Activated CD4-positive, alpha-beta memory T cell treated with anti-CD3 and anti-CD28 coated beads for 36 hours (primary cell): ENCODE results near the gene SLC5A10. TPM values are rescaled to one million over a fixed set of nuclear protein-coding genes. Genes with fewer than 3 reads are reported as not detected.
A peak's percentile ranks its signal among the peaks of the same experiment; 100 is the strongest.
"Not testable (repeated sequence)": the region's sequence is repeated elsewhere in the genome, so short reads cannot be mapped to it uniquely, and the experiment has no call there.

Experiments
- CTCF ChIA-PET: fragments of 350-600 bp; sonication (Branson Sonifier 250); formaldehyde crosslinking; loops from one replicate; lab custom pipeline; 2021; ENCODE audit warnings: antibody characterized with exemption, inconsistent platforms; lab: Charles Lee
- POLR2A ChIA-PET: fragments of 350-600 bp; sonication (Branson Sonifier 250); formaldehyde crosslinking; loops from one replicate; lab custom pipeline; 2021; ENCODE audit warnings: antibody characterized with exemption; lab: Charles Lee
- DNase-seq: peaks from one replicate; pipeline ENCODE4 v3.0.0-alpha.2; 2020
- H3K27ac Mint-ChIP-seq: one replicate; pipeline ENCODE4 v1.8.0; 2021; ENCODE audit warnings: mixed read lengths
- H3K27me3 Mint-ChIP-seq: one replicate; pipeline ENCODE4 v1.8.0; 2021; ENCODE audit warnings: mixed read lengths
- H3K36me3 Mint-ChIP-seq: one replicate; pipeline ENCODE4 v1.8.0; 2021; ENCODE audit warnings: mixed read lengths
- H3K4me1 Mint-ChIP-seq: one replicate; pipeline ENCODE4 v1.8.0; 2021; ENCODE audit warnings: low read depth, mixed read lengths
- H3K4me3 Mint-ChIP-seq: one replicate; pipeline ENCODE4 v1.8.0; 2021; ENCODE audit warnings: mild to moderate bottlenecking, mixed read lengths
- H3K9me3 Mint-ChIP-seq: one replicate; pipeline ENCODE4 v1.8.0; 2021; ENCODE audit warnings: mixed read lengths
- intact Hi-C: fragments of 100-400 bp; cut with micrococcal nuclease; formaldehyde crosslinking; loops from one replicate; pipeline ENCODE4 v1.15.1; 2023
- total RNA-seq, 2 experiments: library from RNA; stranded (reverse); gene quantifications; one replicate each; pipeline ENCODE4 v1.2.3, GENCODE V29; 2021

The SLC5A10 gene
- total RNA-seq, 2 experiments from 2014 or later: not detected

- POLR2A ChIA-PET, CTCF ChIA-PET, DNase-seq, H3K9me3 Mint-ChIP-seq, H3K4me1 Mint-ChIP-seq, H3K27me3 Mint-ChIP-seq, H3K36me3 Mint-ChIP-seq, H3K4me3 Mint-ChIP-seq, H3K27ac Mint-ChIP-seq, intact Hi-C loops: not testable (repeated sequence)
Measured at GRCh38 chr17:19030771-19031449, 78.9 kb downstream of the SLC5A10 start.

- H3K4me3 Mint-ChIP-seq, intact Hi-C loops, H3K27ac Mint-ChIP-seq, POLR2A ChIA-PET, CTCF ChIA-PET, H3K27me3 Mint-ChIP-seq, H3K4me1 Mint-ChIP-seq, H3K36me3 Mint-ChIP-seq, H3K9me3 Mint-ChIP-seq: not testable (repeated sequence)
- peak; percentile 68 for DNase-seq
Measured at GRCh38 chr17:19031729-19032128, 79.8 kb downstream of the SLC5A10 start.

GRCh38 chr17:19032377-19032988 is 80.5 kb downstream of the SLC5A10 start:
- DNase-seq, intact Hi-C loops, H3K4me1 Mint-ChIP-seq, H3K27me3 Mint-ChIP-seq, POLR2A ChIA-PET, H3K4me3 Mint-ChIP-seq, H3K9me3 Mint-ChIP-seq, H3K36me3 Mint-ChIP-seq, CTCF ChIA-PET, H3K27ac Mint-ChIP-seq: not testable (repeated sequence)

- H3K9me3 Mint-ChIP-seq, H3K36me3 Mint-ChIP-seq, CTCF ChIA-PET, intact Hi-C loops, H3K27me3 Mint-ChIP-seq, H3K4me3 Mint-ChIP-seq, H3K4me1 Mint-ChIP-seq, H3K27ac Mint-ChIP-seq, DNase-seq, POLR2A ChIA-PET: not testable (repeated sequence)
Measured at GRCh38 chr17:19036186-19036585, 84.2 kb downstream of the SLC5A10 start.

GRCh38 chr17:19037547-19037946 is 85.6 kb downstream of the SLC5A10 start:
- H3K4me1 Mint-ChIP-seq, H3K27ac Mint-ChIP-seq, POLR2A ChIA-PET: not testable (repeated sequence)

GRCh38 chr17:19038007-19038406 is 86.0 kb downstream of the SLC5A10 start:
- intact Hi-C loops, H3K9me3 Mint-ChIP-seq, H3K36me3 Mint-ChIP-seq, DNase-seq, H3K4me1 Mint-ChIP-seq, H3K4me3 Mint-ChIP-seq, H3K27me3 Mint-ChIP-seq, H3K27ac Mint-ChIP-seq, POLR2A ChIA-PET, CTCF ChIA-PET: not testable (repeated sequence)

More at GRCh38 chr17:19037547-19037946, 85.6 kb downstream of the SLC5A10 start:
- CTCF ChIA-PET, H3K9me3 Mint-ChIP-seq, H3K36me3 Mint-ChIP-seq, intact Hi-C loops, DNase-seq, H3K4me3 Mint-ChIP-seq, H3K27me3 Mint-ChIP-seq: not testable (repeated sequence)

GRCh38 chr17:19038730-19039129 is 86.8 kb downstream of the SLC5A10 start:
- H3K27ac Mint-ChIP-seq, H3K9me3 Mint-ChIP-seq, intact Hi-C loops, H3K27me3 Mint-ChIP-seq, H3K4me1 Mint-ChIP-seq, DNase-seq, H3K36me3 Mint-ChIP-seq, POLR2A ChIA-PET, CTCF ChIA-PET, H3K4me3 Mint-ChIP-seq: not testable (repeated sequence)

- POLR2A ChIA-PET, H3K4me1 Mint-ChIP-seq: not testable (repeated sequence)
Measured at GRCh38 chr17:19040350-19040749, 88.4 kb downstream of the SLC5A10 start.

GRCh38 chr17:19041871-19042270 is 89.9 kb downstream of the SLC5A10 start:
- H3K27ac Mint-ChIP-seq, intact Hi-C loops, H3K27me3 Mint-ChIP-seq, H3K36me3 Mint-ChIP-seq, POLR2A ChIA-PET, H3K4me3 Mint-ChIP-seq, H3K9me3 Mint-ChIP-seq, CTCF ChIA-PET, H3K4me1 Mint-ChIP-seq: not testable (repeated sequence)
- peak; percentile 1 for DNase-seq

More at GRCh38 chr17:19040350-19040749, 88.4 kb downstream of the SLC5A10 start:
- H3K9me3 Mint-ChIP-seq, H3K27me3 Mint-ChIP-seq, H3K36me3 Mint-ChIP-seq, CTCF ChIA-PET, intact Hi-C loops, H3K4me3 Mint-ChIP-seq, DNase-seq: not testable (repeated sequence)
- H3K27ac Mint-ChIP-seq: peak overlapping the region; percentile 50

- H3K9me3 Mint-ChIP-seq, intact Hi-C loops, H3K27me3 Mint-ChIP-seq, DNase-seq, H3K4me3 Mint-ChIP-seq, CTCF ChIA-PET, H3K36me3 Mint-ChIP-seq, POLR2A ChIA-PET, H3K27ac Mint-ChIP-seq, H3K4me1 Mint-ChIP-seq: not testable (repeated sequence)
Measured at GRCh38 chr17:19042369-19042768, 90.4 kb downstream of the SLC5A10 start.

- intact Hi-C loops, H3K4me1 Mint-ChIP-seq, POLR2A ChIA-PET: not testable (repeated sequence)
Measured at GRCh38 chr17:19043032-19043431, 91.1 kb downstream of the SLC5A10 start.

GRCh38 chr17:19044643-19045042 is 92.7 kb downstream of the SLC5A10 start:
- POLR2A ChIA-PET, H3K36me3 Mint-ChIP-seq, H3K4me1 Mint-ChIP-seq, CTCF ChIA-PET, H3K9me3 Mint-ChIP-seq, H3K4me3 Mint-ChIP-seq, H3K27ac Mint-ChIP-seq, H3K27me3 Mint-ChIP-seq, intact Hi-C loops, DNase-seq: not testable (repeated sequence)

More at GRCh38 chr17:19043032-19043431, 91.1 kb downstream of the SLC5A10 start:
- DNase-seq, H3K9me3 Mint-ChIP-seq, H3K27ac Mint-ChIP-seq, CTCF ChIA-PET, H3K4me3 Mint-ChIP-seq, H3K36me3 Mint-ChIP-seq, H3K27me3 Mint-ChIP-seq: not testable (repeated sequence)

GRCh38 chr17:19046782-19047375 is 94.9 kb downstream of the SLC5A10 start, which contains the start of gene GRAP:
Gene GRAP, minus strand, starts transcription at chr17:19046957. Its CDS starts 31 bp downstream, at chr17:19046926.
- H3K4me3 Mint-ChIP-seq, DNase-seq, H3K4me1 Mint-ChIP-seq, CTCF ChIA-PET, POLR2A ChIA-PET, H3K27ac Mint-ChIP-seq, intact Hi-C loops, H3K36me3 Mint-ChIP-seq, H3K9me3 Mint-ChIP-seq, H3K27me3 Mint-ChIP-seq: not testable (repeated sequence)
